HepG2 (cell line): ENCODE data around the gene ADGRV1. TPM values are rescaled to one million over a fixed set of nuclear protein-coding genes. Genes with fewer than 3 reads are reported as not detected.

Experiments
- ATAC-seq: fragments of 200-7000 bp; cut with Tn5 transposase; 3 replicates; pipeline ENCODE4 v1.9.1; 2020; ENCODE audit warnings: mild to moderate bottlenecking, moderate library complexity
- BruUV-seq: library from RNA; stranded (reverse); fragments of 400-500 nt; replicated peaks from 2 replicates; lab custom pipeline; 2021; lab: Mats Ljungman, UMichigan
- CTCF ChIA-PET: fragments of 300-600 bp; formaldehyde crosslinking; extraction: SDS; loops from one replicate; lab custom pipeline; 2021; ENCODE audit warnings: low total read pairs, inconsistent platforms, low intra/inter-chr PET ratio; lab: Yijun Ruan, JAX
- POLR2A ChIA-PET: fragments of 350-600 bp; sonication (Branson Sonifier 250); formaldehyde crosslinking; loops from one replicate; lab custom pipeline; 2020; ENCODE audit warnings: antibody characterized with exemption, inconsistent platforms; lab: Yijun Ruan, JAX
- DNase-seq: peaks from one replicate; pipeline ENCODE4 v3.0.0-alpha.2; 2015; ENCODE audit warnings: low spot score
- FAIRE-seq: peaks from 3 replicates; lab custom pipeline; 2011; peaks lifted over from hg19 to GRCh38; lab: Jason Lieb, UNC
- H2AFZ ChIP-seq: one replicate; pipeline ENCODE4 v1.6.1; 2011; ENCODE audit warnings: low read length, inconsistent platforms
- H3K27ac ChIP-seq: fragments of 300-600 bp; 3 replicates; pipeline ENCODE4 v1.8.0; 2011; ENCODE audit warnings: mixed run types, mild to moderate bottlenecking, mixed read lengths, low read length, inconsistent platforms; ENCODE audit not compliant: insufficient read depth; ENCODE audit errors: extremely low read length
- H3K27me3 ChIP-seq, 2 experiments: fragments of 200-600 bp in 1 of 2; 2 replicates in 1 of 2; 3 replicates in 1 of 2; pipeline versions ENCODE4 v1.6.0 to v1.8.0; 2011; ENCODE audit warnings: low read length in 2 of 2, mild to moderate bottlenecking in 2 of 2, moderate library complexity in 2 of 2, inconsistent platforms in 1 of 2; ENCODE audit not compliant: insufficient read depth in 2 of 2, control insufficient read depth in 1 of 2
- H3K36me3 ChIP-seq, 2 experiments: fragments of 200-600 bp in 1 of 2; replicated peaks in 1 of 2; 2 replicates in 1 of 2; 3 replicates in 1 of 2; pipeline versions ENCODE4 v1.5.1 to v1.8.0; 2011; ENCODE audit warnings: low read length in 2 of 2, inconsistent platforms in 1 of 2; ENCODE audit not compliant: insufficient read depth in 2 of 2, control insufficient read depth in 1 of 2
- H3K4me1 ChIP-seq: 2 replicates; pipeline ENCODE4 v1.5.1; 2012; ENCODE audit warnings: low read length, inconsistent platforms; ENCODE audit not compliant: insufficient read depth
- H3K4me2 ChIP-seq: 2 replicates; pipeline ENCODE4 v1.6.0; 2011; ENCODE audit warnings: low read depth, low read length, inconsistent platforms
- H3K4me3 ChIP-seq, 3 experiments: fragments of 200-600 bp in 1 of 3; sonication (generic), shearing (Covaris generic) in 1 of 3; replicated peaks in 1 of 3; 2 replicates each; pipeline ENCODE4 v1.5.1; 2011 to 2016; ENCODE audit warnings: low read length in 3 of 3, inconsistent platforms in 2 of 3, low read depth in 2 of 3, mild to moderate bottlenecking in 2 of 3, control low read depth in 1 of 3, mixed read lengths in 1 of 3; ENCODE audit not compliant: insufficient read depth in 1 of 3
- H3K79me2 ChIP-seq: one replicate; pipeline ENCODE4 v1.6.1; 2011; ENCODE audit warnings: low read length, inconsistent platforms; ENCODE audit not compliant: insufficient read depth
- H3K9ac ChIP-seq: 2 replicates; pipeline ENCODE4 v1.6.0; 2011; ENCODE audit warnings: mild to moderate bottlenecking, low read depth, low read length, inconsistent platforms; ENCODE audit not compliant: insufficient read depth
- H3K9me3 ChIP-seq: 2 replicates; pipeline ENCODE4 v1.5.1; 2012; ENCODE audit warnings: mild to moderate bottlenecking, low read length
- H4K20me1 ChIP-seq: 2 replicates; pipeline ENCODE4 v1.6.0; 2011; ENCODE audit warnings: inconsistent platforms, mild to moderate bottlenecking, low read length, moderate library complexity; ENCODE audit not compliant: insufficient read depth
- KDM1A ChIP-seq: IDR thresholded peaks from 2 replicates; pipeline ENCODE4 v1.6.1; 2016; ENCODE audit warnings: missing compliant biosample characterization
- KDM2A ChIP-seq: sonication (generic); formaldehyde crosslinking; IDR thresholded peaks from 2 replicates; pipeline ENCODE4 v1.4.0; 2020; ENCODE audit warnings: low read depth, missing genetic modification reagents, borderline replicate concordance
- MBNL3 ChIP-seq: fragments of 250-450 bp; sonication (Bioruptor Pico); conservative IDR thresholded peaks from 2 replicates; pipeline ENCODE4 v1.8.0; 2022; ENCODE audit warnings: mild to moderate bottlenecking, inconsistent platforms
- NBN ChIP-seq: fragments of 450-650 bp; conservative IDR thresholded peaks from 2 replicates; pipeline ENCODE4 v1.6.1; 2017
- ZNF326 ChIP-seq: sonication (generic); formaldehyde crosslinking; IDR thresholded peaks from 2 replicates; pipeline ENCODE4 v1.4.0; 2020; ENCODE audit warnings: missing genetic modification reagents, borderline replicate concordance
- ZNF33B ChIP-seq: sonication (generic); formaldehyde crosslinking; IDR thresholded peaks from 2 replicates; pipeline ENCODE4 v1.5.1; 2020; ENCODE audit warnings: mild to moderate bottlenecking, missing genetic modification reagents
- ZNF782 ChIP-seq: sonication (generic); formaldehyde crosslinking; IDR thresholded peaks from 2 replicates; pipeline ENCODE4 v1.4.0; 2020; ENCODE audit warnings: missing genetic modification reagents, mild to moderate bottlenecking, borderline replicate concordance
- WGBS: methylation state at CpG from one replicate; pipeline ENCODE4 v1.1.6; 2017; ENCODE audit warnings: low lambda C conversion rate; 5-methylcytosine and 5-hydroxymethylcytosine counted together
- in situ Hi-C: cut with HindIII; loops from 2 replicates; pipeline ENCODE4 v1.10.0; 2017; ENCODE audit warnings: low pct_unique_long_range_greater_than_20kb; ENCODE audit not compliant: extremely low pct_ligation_motif_present
- intact Hi-C: fragments of 100-400 bp; cut with micrococcal nuclease; formaldehyde crosslinking; loops from one replicate; pipeline ENCODE4 v1.10.0; 2022; ENCODE audit not compliant: unreplicated experiment
- polyA plus RNA-seq, 8 experiments: library from polyadenylated mRNA; depleted of rRNA in 3 of 8; stranded (reverse) in 7 of 8; unstranded in 1 of 8; fragments of >200 nt; fragmentation: Illumina TruSeq in 4 of 8; extraction: Trizol in 4 of 8; gene quantifications; 2 replicates each; pipeline versions ENCODE4 v1.2.1 to v1.2.3, GENCODE V29; 2011 to 2016; ENCODE audit warnings: low read depth in 4 of 8, missing spikeins in 1 of 8, mixed read lengths in 1 of 8; ENCODE audit not compliant: insufficient read depth in 1 of 8
- total RNA-seq, 5 experiments: library from RNA; depleted of rRNA; stranded (reverse); fragments of >200 nt; fragmentation: Illumina TruSeq; extraction: Trizol; gene quantifications; 2 replicates each; pipeline ENCODE4 v1.2.3, GENCODE V29; 2016; ENCODE audit warnings: low read depth in 1 of 5
- TF ChIP-seq, protein P1 (sequence below): IDR thresholded peaks from 2 replicates; pipeline ENCODE4 v1.6.1; 2016; ENCODE audit warnings: low read depth, missing genetic modification reagents, missing compliant biosample characterization
- TF ChIP-seq, protein P2 (sequence below): sonication (generic); formaldehyde crosslinking; IDR thresholded peaks from 2 replicates; pipeline ENCODE4 v1.5.0; 2020; ENCODE audit warnings: mild to moderate bottlenecking, missing genetic modification reagents
- TF ChIP-seq, protein P3 (sequence below): sonication (generic); formaldehyde crosslinking; IDR thresholded peaks from 2 replicates; pipeline ENCODE4 v1.8.0; 2022; ENCODE audit warnings: low read depth, missing genetic modification reagents

Gene ADGRV1
- total and polyA plus RNA-seq, 2 of the 13 experiments (the other 11 are each of a cell fraction or from before 2014, with no cell fraction given): 1.7 to 3.9 TPM

DNA sequence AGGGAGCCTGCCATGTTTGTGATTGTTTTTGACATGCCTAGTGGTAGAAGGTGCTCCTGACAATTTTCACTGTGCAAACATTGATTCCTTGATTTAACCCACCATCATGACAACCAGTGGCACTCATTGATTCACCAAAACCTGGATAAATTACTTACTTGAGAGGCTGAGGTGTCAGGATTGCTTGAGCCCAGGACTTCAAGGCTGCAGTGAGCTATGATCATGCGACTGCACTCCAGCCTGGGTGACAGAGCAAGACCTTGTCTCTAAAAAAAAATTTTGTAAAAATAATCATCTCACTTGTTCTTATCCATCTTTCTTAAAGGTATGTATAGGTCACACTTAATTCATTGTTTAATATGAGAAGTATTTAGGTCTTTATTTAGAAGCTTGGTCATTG, 423.2 kb downstream of the ADGRV1 start:
- in situ Hi-C loops: no loop called here
- H3K27ac ChIP-seq: no peak overlapping the region
- TF ChIP-seq KDM1A (CRISPR knock-in tag) (no peak), NBN (no peak), ZNF33B (CRISPR knock-in tag) (no peak)
- CTCF ChIA-PET: no interaction called here
- H3K27me3 ChIP-seq: no peaks in the 10 kb centered on the region
- peaks cover 17% of the 10 kb centered on the region for H3K4me1 ChIP-seq
- 100% methylated on average over 1 of the region's 1 CpG for WGBS
- H3K9ac ChIP-seq: no peak overlapping the region
- no peak for DNase-seq
- no peaks in the 10 kb centered on the region for H3K9me3 ChIP-seq
- no peak for ATAC-seq
- no peaks in the 10 kb centered on the region for H3K36me3 ChIP-seq
- POLR2A ChIA-PET: no interaction called here
- no peak for FAIRE-seq
- no peak overlapping the region for H3K4me2 ChIP-seq
- no peak overlapping the region for H3K4me3 ChIP-seq
- intact Hi-C loops: no loop called here
- no peaks in the 10 kb centered on the region for H3K79me2 ChIP-seq
- BruUV-seq: no TSS peak
- no peak overlapping the region for H2AFZ ChIP-seq
- H4K20me1 ChIP-seq: no peaks in the 10 kb centered on the region

DNA sequence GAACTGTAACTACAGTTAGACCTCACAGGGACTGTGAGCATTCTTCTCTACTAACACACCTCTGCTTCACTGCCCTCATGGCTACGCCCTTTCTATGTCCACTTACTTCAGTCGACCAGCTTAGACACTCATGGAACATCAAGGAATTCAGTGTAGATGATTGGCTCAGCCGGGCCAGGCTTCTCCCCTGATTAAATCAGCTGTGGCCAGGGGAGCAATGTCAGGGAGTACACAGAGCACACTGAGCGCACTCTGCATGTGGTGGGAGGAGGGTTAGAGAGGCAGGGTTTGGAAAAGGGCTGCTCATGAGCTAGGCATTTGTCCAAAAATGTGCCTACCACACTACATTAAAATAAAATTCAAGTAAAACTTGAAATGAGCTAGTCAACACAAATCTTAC, 424.0 kb downstream of the ADGRV1 start:
- WGBS: 56% methylated on average over 4 of the region's 4 CpGs
- DNase-seq (no peak), FAIRE-seq (no peak), ATAC-seq (no peak)
- CTCF ChIA-PET: no interaction called here
- no peaks in the 10 kb centered on the region for H3K27me3 ChIP-seq
- no peak overlapping the region for H3K27ac ChIP-seq
- H3K4me2 ChIP-seq: no peak overlapping the region
- BruUV-seq: no TSS peak
- H3K36me3 ChIP-seq: no peaks in the 10 kb centered on the region
- no peaks in the 10 kb centered on the region for H4K20me1 ChIP-seq
- H3K4me3 ChIP-seq: no peak overlapping the region
- H2AFZ ChIP-seq: no peak overlapping the region
- H3K4me1 ChIP-seq: peaks cover 17% of the 10 kb centered on the region
- intact Hi-C loops (no loop called here), in situ Hi-C loops (no loop called here)
- POLR2A ChIA-PET: no interaction called here
- no peak overlapping the region for H3K9ac ChIP-seq
- H3K79me2 ChIP-seq: no peaks in the 10 kb centered on the region
- H3K9me3 ChIP-seq: no peaks in the 10 kb centered on the region
- TF ChIP-seq ZNF782 (CRISPR knock-in tag) (no peak), ZNF326 (CRISPR knock-in tag) (no peak), MBNL3 (CRISPR knock-in tag) (no peak), KDM2A (no peak)
- TF ChIP-seq, protein P1, sequence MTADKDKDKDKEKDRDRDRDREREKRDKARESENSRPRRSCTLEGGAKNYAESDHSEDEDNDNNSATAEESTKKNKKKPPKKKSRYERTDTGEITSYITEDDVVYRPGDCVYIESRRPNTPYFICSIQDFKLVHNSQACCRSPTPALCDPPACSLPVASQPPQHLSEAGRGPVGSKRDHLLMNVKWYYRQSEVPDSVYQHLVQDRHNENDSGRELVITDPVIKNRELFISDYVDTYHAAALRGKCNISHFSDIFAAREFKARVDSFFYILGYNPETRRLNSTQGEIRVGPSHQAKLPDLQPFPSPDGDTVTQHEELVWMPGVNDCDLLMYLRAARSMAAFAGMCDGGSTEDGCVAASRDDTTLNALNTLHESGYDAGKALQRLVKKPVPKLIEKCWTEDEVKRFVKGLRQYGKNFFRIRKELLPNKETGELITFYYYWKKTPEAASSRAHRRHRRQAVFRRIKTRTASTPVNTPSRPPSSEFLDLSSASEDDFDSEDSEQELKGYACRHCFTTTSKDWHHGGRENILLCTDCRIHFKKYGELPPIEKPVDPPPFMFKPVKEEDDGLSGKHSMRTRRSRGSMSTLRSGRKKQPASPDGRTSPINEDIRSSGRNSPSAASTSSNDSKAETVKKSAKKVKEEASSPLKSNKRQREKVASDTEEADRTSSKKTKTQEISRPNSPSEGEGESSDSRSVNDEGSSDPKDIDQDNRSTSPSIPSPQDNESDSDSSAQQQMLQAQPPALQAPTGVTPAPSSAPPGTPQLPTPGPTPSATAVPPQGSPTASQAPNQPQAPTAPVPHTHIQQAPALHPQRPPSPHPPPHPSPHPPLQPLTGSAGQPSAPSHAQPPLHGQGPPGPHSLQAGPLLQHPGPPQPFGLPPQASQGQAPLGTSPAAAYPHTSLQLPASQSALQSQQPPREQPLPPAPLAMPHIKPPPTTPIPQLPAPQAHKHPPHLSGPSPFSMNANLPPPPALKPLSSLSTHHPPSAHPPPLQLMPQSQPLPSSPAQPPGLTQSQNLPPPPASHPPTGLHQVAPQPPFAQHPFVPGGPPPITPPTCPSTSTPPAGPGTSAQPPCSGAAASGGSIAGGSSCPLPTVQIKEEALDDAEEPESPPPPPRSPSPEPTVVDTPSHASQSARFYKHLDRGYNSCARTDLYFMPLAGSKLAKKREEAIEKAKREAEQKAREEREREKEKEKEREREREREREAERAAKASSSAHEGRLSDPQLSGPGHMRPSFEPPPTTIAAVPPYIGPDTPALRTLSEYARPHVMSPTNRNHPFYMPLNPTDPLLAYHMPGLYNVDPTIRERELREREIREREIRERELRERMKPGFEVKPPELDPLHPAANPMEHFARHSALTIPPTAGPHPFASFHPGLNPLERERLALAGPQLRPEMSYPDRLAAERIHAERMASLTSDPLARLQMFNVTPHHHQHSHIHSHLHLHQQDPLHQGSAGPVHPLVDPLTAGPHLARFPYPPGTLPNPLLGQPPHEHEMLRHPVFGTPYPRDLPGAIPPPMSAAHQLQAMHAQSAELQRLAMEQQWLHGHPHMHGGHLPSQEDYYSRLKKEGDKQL (CRISPR knock-in tag): no peak
- TF ChIP-seq, protein P2, sequence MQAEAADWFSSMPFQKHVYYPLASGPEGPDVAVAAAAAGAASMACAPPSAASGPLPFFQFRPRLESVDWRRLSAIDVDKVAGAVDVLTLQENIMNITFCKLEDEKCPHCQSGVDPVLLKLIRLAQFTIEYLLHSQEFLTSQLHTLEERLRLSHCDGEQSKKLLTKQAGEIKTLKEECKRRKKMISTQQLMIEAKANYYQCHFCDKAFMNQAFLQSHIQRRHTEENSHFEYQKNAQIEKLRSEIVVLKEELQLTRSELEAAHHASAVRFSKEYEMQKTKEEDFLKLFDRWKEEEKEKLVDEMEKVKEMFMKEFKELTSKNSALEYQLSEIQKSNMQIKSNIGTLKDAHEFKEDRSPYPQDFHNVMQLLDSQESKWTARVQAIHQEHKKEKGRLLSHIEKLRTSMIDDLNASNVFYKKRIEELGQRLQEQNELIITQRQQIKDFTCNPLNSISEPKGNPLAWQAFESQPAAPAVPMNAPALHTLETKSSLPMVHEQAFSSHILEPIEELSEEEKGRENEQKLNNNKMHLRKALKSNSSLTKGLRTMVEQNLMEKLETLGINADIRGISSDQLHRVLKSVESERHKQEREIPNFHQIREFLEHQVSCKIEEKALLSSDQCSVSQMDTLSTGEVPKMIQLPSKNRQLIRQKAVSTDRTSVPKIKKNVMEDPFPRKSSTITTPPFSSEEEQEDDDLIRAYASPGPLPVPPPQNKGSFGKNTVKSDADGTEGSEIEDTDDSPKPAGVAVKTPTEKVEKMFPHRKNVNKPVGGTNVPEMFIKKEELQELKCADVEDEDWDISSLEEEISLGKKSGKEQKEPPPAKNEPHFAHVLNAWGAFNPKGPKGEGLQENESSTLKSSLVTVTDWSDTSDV (CRISPR knock-in tag): no peak
- TF ChIP-seq, protein P3, sequence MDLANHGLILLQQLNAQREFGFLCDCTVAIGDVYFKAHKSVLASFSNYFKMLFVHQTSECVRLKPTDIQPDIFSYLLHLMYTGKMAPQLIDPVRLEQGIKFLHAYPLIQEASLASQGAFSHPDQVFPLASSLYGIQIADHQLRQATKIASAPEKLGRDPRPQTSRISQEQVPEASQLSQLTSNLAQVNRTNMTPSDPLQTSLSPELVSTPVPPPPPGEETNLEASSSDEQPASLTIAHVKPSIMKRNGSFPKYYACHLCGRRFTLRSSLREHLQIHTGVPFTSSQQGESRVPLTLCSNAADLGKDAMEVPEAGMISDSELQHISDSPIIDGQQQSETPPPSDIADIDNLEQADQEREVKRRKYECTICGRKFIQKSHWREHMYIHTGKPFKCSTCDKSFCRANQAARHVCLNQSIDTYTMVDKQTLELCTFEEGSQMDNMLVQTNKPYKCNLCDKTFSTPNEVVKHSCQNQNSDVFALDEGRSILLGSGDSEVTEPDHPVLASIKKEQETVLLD (CRISPR knock-in tag): no peak
